AG09319 (cell line): ENCODE measurements around the gene PIK3C3.

Experiments
- DNase-seq: peaks from one replicate; pipeline ENCODE4 v3.0.0-alpha.2; 2010; ENCODE audit warnings: low read depth; ENCODE audit errors: extremely low read depth
- TF ChIP-seq, protein P1 (sequence below): IDR thresholded peaks from 2 replicates; pipeline ENCODE4 v1.5.1; 2011; ENCODE audit warnings: low read depth, mild to moderate bottlenecking, inconsistent platforms, low read length, moderate library complexity

The PIK3C3 gene

DNA sequence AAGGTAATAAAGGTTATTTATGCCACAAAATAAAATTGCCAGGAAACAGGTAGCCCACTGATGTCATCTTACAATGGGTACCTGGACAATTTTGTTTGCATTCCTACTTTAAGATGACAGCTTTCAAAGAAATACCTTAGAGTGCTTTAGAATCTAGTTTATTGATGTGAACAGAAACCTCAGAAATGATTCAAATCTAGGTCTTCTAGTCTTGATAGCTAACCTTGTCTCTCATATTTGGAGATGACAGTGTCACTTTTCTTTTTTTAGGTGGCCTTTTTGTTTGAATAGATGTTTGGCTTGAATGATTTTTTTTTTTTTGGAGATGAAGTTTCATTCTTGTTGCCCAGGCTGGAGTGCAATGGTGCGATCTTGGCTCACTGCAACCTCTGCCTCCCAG, 69.1 kb downstream of the PIK3C3 start:
- TF ChIP-seq, protein P1, sequence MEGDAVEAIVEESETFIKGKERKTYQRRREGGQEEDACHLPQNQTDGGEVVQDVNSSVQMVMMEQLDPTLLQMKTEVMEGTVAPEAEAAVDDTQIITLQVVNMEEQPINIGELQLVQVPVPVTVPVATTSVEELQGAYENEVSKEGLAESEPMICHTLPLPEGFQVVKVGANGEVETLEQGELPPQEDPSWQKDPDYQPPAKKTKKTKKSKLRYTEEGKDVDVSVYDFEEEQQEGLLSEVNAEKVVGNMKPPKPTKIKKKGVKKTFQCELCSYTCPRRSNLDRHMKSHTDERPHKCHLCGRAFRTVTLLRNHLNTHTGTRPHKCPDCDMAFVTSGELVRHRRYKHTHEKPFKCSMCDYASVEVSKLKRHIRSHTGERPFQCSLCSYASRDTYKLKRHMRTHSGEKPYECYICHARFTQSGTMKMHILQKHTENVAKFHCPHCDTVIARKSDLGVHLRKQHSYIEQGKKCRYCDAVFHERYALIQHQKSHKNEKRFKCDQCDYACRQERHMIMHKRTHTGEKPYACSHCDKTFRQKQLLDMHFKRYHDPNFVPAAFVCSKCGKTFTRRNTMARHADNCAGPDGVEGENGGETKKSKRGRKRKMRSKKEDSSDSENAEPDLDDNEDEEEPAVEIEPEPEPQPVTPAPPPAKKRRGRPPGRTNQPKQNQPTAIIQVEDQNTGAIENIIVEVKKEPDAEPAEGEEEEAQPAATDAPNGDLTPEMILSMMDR = no peak
- DNase-seq = no peak

DNA sequence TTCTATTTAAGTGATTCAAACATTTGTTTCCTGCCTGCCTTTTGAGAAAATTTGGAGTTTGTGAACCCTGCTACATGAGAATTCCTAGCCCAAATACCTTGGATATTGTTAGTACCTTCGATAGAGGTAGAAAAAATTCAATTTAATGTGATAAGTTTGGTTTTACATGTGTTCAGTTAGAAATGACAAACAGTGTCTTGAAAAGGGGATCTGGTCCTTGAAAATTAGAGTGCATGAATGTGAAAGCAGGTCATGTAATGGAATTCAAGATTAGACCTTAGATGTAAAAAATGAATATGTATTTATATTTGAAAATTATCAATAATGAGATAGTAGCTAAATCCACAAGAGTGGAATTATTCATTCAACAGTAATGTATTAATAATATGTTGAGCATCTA, 70.5 kb downstream of the PIK3C3 start:
- TF ChIP-seq, protein P1 = no peak
- DNase-seq = no peak

DNA sequence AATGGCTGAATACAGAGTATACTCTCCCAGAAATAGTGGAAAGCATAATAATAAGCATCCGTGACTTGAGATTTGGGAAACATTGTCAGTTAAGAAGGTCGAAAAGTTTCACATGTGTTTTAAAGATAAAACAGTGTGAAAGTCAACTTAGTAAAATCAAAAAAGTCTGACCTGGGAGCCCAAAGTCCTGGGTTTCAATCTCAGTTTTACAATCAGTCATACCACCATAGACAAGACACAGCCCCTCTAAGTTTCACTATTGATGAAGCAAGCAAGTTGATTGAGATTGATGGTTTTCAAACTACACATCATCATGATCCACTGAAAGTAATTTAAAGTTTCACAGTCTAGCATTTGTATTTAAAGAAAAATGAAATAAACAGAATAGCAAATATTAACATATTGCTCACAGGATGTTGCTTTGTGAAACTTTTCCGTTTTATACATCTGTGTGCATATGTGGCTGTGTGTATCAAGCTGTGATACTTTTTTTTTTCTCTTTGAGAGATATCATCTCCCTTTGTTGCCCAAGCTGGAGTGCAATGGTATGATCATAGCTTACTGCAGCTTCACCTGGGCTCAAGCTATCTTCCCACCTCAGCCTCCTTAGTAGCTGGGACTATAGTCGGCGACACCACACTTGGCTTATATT, 71.1 kb downstream of the PIK3C3 start:
- TF ChIP-seq, protein P1 = no peak
- no peak for DNase-seq

DNA sequence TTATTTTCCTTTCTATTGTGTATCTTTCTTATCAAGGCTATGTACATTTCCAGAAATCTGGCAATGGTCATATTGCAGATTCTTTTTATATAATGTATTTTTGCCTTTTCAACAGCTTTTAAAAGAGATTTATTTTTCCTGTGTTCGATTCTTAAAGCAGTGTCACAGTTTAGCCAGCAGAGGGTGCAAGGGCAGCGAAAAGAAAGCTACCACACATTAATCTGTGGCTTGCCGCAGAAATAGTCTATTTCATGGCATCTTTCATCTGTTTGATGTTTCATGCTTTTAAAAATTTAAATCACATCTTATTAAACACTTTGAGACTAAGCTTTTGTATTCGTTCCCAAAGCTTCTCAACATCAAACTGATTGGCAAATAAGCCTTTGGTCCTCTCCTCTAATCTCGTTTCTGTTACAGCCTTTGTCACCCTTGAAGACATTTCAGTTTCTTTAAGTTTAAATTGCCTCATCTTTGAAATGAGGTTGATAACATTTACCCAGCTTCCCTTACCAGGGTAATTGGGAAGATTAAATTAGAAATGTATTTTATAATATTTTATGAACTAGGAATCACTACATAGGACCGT, 73.3 kb downstream of the PIK3C3 start:
- DNase-seq = no peak
- TF ChIP-seq, protein P1 = peak; percentile 92

DNA sequence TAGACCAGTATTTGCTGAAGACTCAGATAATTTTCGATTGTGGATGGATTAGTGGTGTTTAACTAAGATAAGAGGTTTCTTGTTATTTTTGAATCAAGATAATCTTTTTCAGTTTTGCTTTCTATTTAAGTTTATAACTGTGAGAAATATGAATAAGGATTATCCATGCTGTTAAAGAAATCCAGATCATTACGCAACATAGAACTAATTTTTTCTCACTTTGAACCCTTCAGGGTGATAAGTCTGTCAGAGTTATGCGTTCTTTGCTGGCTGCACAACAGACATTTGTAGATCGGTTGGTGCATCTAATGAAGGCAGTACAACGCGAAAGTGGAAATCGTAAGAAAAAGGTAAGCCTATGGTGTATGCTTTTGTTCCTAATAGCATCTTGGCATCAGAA, 74.1 kb downstream of the PIK3C3 start:
- TF ChIP-seq, protein P1 = no peak
- DNase-seq = no peak

DNA sequence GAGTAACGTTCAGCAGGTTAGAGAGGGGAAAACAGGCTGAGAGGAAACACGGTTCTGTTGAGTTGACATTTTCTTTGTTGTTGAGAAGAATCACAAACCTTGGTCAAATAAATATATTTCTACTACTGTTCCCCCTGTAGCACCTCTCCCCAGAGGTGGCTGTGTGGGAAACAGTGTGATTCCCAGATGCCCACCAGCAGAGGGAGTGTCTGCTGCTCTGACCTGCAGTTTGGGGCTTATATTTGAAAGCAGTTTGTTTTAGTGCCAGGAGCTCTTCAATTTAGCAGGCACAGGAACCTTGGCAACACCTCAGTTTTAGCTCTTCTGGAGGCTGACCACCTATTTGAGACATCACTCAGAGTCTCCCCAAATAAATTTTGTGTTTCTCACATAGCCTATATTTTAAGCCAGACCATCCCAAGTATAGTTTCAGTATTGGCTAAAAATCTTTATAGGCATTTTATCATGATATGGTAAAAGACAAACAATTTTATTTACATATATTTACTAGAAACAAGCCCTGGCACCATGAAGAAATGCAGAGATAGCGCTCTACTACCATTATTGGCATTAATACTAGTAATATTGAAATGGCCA, 75.7 kb downstream of the PIK3C3 start:
- TF ChIP-seq, protein P1 = peak; percentile 63
- DNase-seq = no peak

DNA sequence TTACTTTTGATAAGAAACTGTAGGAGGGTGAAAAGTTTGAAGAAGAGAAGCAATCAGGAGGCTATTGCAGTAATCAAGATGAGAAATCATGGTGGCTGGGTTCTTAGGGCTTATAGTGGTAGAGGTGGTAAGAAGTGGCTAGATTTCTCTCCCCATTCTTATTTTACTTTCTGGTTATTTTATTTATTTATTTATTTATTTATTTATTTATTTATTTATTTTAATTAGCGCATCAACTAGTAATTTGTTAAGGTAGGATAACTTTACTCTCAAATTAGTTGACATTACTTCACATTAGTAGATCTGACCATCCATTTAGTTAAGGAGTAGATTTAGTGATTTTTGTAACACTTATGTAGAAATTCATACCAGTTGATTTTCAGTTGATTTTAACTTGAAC, 77.4 kb downstream of the PIK3C3 start:
- DNase-seq = no peak

More for the DNA sequence above, 77.4 kb downstream of the PIK3C3 start:
- TF ChIP-seq, protein P1 = no peak
